HG03469 (cell line): ENCODE results near the gene TXNL4B.
"Not testable (repeated sequence)": the region's sequence is repeated elsewhere in the genome, so short reads cannot be mapped to it uniquely, and the experiment has no call there.

ENCODE experiments used
- ATAC-seq: cut with Tn5 transposase; IDR thresholded peaks from one replicate; pipeline ENCODE4 v1.9.1; 2021; ENCODE audit warnings: mild to moderate bottlenecking, moderate library complexity, moderate number of reproducible peaks; ENCODE audit not compliant: unreplicated experiment

TXNL4B gene

GRCh38 chr16:72076991-72077706, 16.3 kb downstream of the TXNL4B start:
- not testable (repeated sequence) for ATAC-seq

GRCh38 chr16:72075067-72075466, 18.4 kb downstream of the TXNL4B start:
- not testable (repeated sequence) for ATAC-seq

GRCh38 chr16:72073560-72074230, 19.7 kb downstream of the TXNL4B start:
- no peak for ATAC-seq

- ATAC-seq = no peak
Observed at GRCh38 chr16:72072514-72073342, 20.7 kb downstream of the TXNL4B start.

DNA sequence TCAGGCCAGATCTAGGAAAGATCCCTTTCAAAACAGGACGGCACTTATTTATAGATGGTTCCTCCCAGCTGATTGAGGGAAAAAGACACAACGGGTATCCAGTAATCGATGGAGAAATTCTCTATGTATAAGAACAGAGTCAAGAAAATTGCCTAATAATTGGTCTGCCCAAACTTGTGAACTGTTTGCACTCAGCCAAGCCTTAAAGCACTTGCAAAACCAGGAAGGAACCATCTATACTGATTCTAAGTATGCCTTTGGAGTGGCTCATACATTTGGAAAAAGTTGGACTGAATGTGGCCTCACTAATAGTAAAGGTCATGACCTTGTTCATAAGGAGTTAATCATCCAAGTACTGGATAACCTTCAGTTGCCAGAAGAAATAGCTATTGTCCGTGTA, 24.5 kb downstream of the TXNL4B start:
- ATAC-seq = no peak

DNA sequence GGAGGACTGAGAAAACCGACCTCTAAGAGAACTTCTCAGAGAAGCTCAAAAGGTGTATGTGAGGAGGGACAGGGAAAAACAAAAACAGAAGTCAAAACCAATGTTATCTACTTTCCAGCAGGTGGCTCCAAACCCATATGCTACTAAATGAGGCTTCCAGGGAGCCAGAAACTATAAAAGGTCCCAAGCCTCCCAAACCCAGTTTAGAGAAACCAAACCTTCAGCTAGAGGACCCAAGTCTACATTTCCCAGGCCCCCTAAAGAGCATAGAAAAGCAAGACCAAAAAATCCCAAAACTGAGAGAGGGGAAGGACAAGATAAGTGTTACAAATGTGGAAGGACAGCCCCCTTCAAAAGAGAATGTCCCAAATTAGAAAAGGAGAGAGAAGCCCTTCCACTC, 26.7 kb downstream of the TXNL4B start:
- ATAC-seq = no peak

GRCh38 chr16:72064361-72064894, 29.0 kb downstream of the TXNL4B start:
- ATAC-seq = no peak

GRCh38 chr16:72061564-72061963, 31.9 kb downstream of the TXNL4B start:
- ATAC-seq = no peak

DNA sequence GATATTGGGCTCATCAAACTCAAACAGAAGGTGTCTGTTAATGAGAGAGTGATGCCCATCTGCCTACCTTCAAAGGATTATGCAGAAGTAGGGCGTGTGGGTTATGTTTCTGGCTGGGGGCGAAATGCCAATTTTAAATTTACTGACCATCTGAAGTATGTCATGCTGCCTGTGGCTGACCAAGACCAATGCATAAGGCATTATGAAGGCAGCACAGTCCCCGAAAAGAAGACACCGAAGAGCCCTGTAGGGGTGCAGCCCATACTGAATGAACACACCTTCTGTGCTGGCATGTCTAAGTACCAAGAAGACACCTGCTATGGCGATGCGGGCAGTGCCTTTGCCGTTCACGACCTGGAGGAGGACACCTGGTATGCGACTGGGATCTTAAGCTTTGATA, 33.0 kb downstream of the TXNL4B start:
- ATAC-seq = no peak

- not testable (repeated sequence) for ATAC-seq
Observed at GRCh38 chr16:72059060-72059459, 34.4 kb downstream of the TXNL4B start.

- not testable (repeated sequence) for ATAC-seq
Observed at GRCh38 chr16:72057313-72057712, 36.1 kb downstream of the TXNL4B start.

GRCh38 chr16:72055911-72056310, 37.5 kb downstream of the TXNL4B start:
- no peak for ATAC-seq

DNA sequence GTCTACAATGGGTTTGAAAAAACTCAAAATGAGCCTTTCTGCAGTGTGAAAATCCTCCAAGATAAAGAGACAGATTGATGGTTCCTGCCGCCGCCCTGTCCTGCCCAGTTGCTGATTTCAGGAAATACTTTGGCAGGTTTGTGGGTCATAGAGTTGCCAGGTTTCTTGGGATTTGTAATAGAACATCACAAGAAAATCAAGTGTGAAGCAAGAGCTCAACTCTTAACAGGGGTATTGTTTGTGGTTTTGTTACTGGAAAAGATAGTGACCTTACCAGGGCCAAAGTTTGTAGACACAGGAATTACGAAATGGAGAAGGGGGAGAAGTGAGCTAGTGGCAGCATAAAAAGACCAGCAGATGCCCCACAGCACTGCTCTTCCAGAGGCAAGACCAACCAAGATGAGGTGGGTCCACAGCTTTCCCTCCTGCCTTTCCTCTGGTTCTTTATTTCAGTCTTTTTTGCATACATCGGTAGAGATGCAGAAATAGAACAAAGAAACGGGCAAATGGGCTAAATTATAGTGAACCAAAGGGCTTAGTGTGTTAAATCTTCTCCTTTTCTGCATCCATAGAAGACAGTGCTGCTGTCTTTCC, 39.1 kb downstream of the TXNL4B start, which contains the start of gene HP:
TSS of gene HP (plus strand) at position 252 of the 594 bp plus-strand sequence. CDS start at position 400, 148 bp downstream.
- not testable (repeated sequence) for ATAC-seq

DNA sequence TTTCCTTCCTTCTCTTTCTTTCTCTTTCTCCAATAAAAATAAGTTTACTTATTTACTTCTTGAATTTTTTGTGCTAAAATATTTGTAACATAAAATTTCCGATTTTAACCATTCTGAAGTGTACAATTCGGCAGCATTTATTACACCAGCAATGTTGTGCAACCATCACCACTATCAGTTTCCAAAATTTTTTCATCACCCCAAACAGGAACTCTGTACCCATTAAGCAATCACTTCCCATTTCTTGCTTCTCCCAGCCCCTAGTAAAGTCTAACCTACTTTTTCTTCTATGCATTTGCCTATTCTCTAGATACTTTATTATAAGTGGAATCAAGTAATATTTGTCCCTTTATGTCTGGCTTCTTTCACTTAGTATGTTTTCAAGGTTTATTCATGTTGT, 41.6 kb downstream of the TXNL4B start:
- ATAC-seq = no peak

- no peak for ATAC-seq
Observed at GRCh38 chr16:72050769-72051464, 42.5 kb downstream of the TXNL4B start.

GRCh38 chr16:72049110-72049509, 44.3 kb downstream of the TXNL4B start:
- no peak for ATAC-seq

DNA sequence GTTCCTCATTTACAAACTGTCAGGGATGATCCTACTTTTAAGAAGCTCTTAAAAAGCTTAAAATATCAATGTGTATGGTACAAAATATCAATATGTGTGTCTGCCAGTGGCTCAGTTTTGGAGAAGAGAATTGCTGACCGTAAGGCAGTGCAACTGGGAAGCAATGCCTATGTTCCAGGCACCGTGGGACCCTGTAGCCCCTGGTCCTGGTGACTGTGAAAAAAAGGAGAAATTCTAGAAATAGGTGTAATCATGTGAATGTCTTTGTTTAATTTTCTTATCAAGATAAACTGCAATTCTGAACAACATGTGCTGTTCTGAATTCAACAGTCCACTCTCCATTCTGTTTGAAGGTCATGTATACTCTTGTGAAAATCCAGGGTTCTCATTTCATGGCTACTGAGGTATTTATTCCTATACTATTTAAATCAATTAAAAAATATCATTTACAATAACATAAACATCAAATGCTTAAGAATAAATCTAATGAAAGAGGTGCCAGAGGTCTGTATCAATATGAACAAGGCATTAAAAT, 48.5 kb downstream of the TXNL4B start:
- ATAC-seq = no peak

- ATAC-seq = no peak
Observed at GRCh38 chr16:72044296-72044695, 49.1 kb downstream of the TXNL4B start.

DNA sequence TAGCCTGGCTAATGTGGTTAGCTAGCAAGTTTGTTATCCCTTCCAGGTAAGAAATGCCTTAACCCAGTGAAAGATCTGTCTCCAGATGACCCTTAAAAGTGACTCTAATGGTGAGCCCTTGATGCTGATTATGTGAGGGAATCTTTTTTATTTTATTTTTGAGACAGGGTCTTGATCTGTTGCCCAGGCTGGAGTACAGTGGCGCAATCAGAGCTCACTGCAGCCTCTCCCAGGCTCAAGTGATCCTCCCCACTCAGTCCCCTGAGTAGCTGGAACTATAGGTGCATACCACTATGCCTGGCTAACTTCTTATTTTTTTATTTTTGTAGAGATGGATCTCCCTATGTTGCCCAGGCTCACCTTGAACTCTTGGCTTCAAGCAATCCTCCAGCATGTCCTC, 49.9 kb downstream of the TXNL4B start:
- ATAC-seq = no peak

DNA sequence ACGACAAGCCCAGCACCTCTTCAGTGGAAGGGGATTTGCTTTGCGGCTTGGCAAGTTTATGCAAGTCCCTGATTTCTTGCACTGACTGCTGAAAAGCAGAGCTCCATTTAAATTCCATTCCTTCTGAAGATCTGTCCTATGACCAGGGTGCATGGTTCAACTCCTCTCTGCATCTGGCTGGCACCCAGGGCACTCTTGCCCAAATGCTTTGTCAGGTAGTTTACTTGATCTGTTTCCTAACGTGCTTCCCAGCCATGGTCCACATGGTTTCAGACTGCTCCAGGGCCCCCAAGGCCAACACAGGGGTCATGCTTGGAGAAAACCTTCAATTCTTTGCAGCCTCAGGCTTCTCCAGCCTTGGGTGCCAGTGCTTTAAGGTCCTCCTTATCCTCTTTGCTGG, 50.4 kb downstream of the TXNL4B start:
- ATAC-seq = no peak
